Fibroblast of lung (primary cell): ENCODE data around the gene CDHR4. TPM values are rescaled to one million over a fixed set of nuclear protein-coding genes. Genes with fewer than 3 reads are reported as not detected.

Experiments used
- DNase-seq, 2 donors: peaks; one replicate each; pipeline versions ENCODE4 v3.0.0 to v3.0.0-alpha.2; 2010; ENCODE audit warnings: low read depth in 2 of 2
- H2AFZ ChIP-seq: 2 replicates; pipeline ENCODE4 v1.5.1; 2012; ENCODE audit warnings: low read length, control low read depth, inconsistent platforms
- H3K27ac ChIP-seq: 2 replicates; pipeline ENCODE4 v1.5.1; 2011; ENCODE audit warnings: low read length, control low read depth; ENCODE audit not compliant: insufficient read depth
- H3K27me3 ChIP-seq: 2 replicates; pipeline ENCODE4 v1.5.1; 2011; ENCODE audit warnings: mild to moderate bottlenecking, low read length; ENCODE audit not compliant: control insufficient read depth, insufficient read depth
- H3K36me3 ChIP-seq: 2 replicates; pipeline ENCODE4 v1.5.1; 2011; ENCODE audit warnings: low read length; ENCODE audit not compliant: control insufficient read depth, insufficient read depth
- H3K4me1 ChIP-seq: 2 replicates; pipeline ENCODE4 v1.5.1; 2011; ENCODE audit warnings: low read length; ENCODE audit not compliant: control insufficient read depth, insufficient read depth; ENCODE audit errors: extremely low read depth
- H3K4me2 ChIP-seq: 2 replicates; pipeline ENCODE4 v1.5.1; 2011; ENCODE audit warnings: low read length, control low read depth; ENCODE audit not compliant: insufficient read depth; ENCODE audit errors: extremely low read depth
- H3K4me3 ChIP-seq, 4 experiments: fragments of 200-600 bp in 1 of 4; sonication (generic) in 1 of 4; replicated peaks in 1 of 4; 2 replicates each; pipeline ENCODE4 v1.5.1; 2011 to 2016; ENCODE audit warnings: low read length in 4 of 4, low read depth in 3 of 4, mild to moderate bottlenecking in 3 of 4, control low read depth in 2 of 4, inconsistent platforms in 1 of 4, mixed read lengths in 1 of 4; ENCODE audit not compliant: insufficient read depth in 1 of 4; ENCODE audit errors: control extremely low read depth in 1 of 4
- H3K79me2 ChIP-seq: 2 replicates; pipeline ENCODE4 v1.5.1; 2012; ENCODE audit warnings: mild to moderate bottlenecking, low read length, inconsistent platforms; ENCODE audit not compliant: control insufficient read depth, insufficient read depth
- H3K9ac ChIP-seq: 2 replicates; pipeline ENCODE4 v1.5.1; 2011; ENCODE audit warnings: mild to moderate bottlenecking, low read length, control low read depth; ENCODE audit not compliant: insufficient read depth
- H3K9me3 ChIP-seq: 2 replicates; pipeline ENCODE4 v1.5.1; 2012; ENCODE audit warnings: low read depth, low read length; ENCODE audit not compliant: control insufficient read depth, insufficient read depth
- H4K20me1 ChIP-seq: 2 replicates; pipeline ENCODE4 v1.5.1; 2011; ENCODE audit warnings: low read length; ENCODE audit not compliant: control insufficient read depth, insufficient read depth; ENCODE audit errors: extremely low read depth
- EZH2 ChIP-seq: IDR thresholded peaks from 2 replicates; pipeline ENCODE4 v1.5.1; 2012; ENCODE audit warnings: low read length, control low read depth, mild to moderate bottlenecking; ENCODE audit errors: missing control alignments
- polyA plus RNA-seq, 2 donors: library from polyadenylated mRNA; depleted of rRNA in 1 of 2; stranded (reverse) in 1 of 2; unstranded in 1 of 2; fragments of >200 nt; gene quantifications; 2 replicates each; pipeline ENCODE4 v1.2.1, GENCODE V29; 2011 to 2012; ENCODE audit warnings: missing spikeins in 1 of 2
- total RNA-seq: library from RNA; depleted of rRNA; stranded (reverse); fragments of >200 nt; gene quantifications from 2 replicates; pipeline ENCODE4 v1.2.1, GENCODE V29; 2014
- TF ChIP-seq, protein P1 (sequence below), 2 donors: IDR thresholded peaks in 1 of 2; conservative IDR thresholded peaks in 1 of 2; 1 replicate in 1 of 2; 2 replicates in 1 of 2; pipeline ENCODE4 v1.5.1; 2011 to 2012; ENCODE audit warnings: low read length in 2 of 2, control low read depth in 1 of 2, inconsistent platforms in 1 of 2, low read depth in 1 of 2, mild to moderate bottlenecking in 1 of 2

CDHR4 gene
- total and polyA plus RNA-seq, 2 donors (not counting 1 experiment from before 2014, with no cell fraction given): not detected

DNA sequence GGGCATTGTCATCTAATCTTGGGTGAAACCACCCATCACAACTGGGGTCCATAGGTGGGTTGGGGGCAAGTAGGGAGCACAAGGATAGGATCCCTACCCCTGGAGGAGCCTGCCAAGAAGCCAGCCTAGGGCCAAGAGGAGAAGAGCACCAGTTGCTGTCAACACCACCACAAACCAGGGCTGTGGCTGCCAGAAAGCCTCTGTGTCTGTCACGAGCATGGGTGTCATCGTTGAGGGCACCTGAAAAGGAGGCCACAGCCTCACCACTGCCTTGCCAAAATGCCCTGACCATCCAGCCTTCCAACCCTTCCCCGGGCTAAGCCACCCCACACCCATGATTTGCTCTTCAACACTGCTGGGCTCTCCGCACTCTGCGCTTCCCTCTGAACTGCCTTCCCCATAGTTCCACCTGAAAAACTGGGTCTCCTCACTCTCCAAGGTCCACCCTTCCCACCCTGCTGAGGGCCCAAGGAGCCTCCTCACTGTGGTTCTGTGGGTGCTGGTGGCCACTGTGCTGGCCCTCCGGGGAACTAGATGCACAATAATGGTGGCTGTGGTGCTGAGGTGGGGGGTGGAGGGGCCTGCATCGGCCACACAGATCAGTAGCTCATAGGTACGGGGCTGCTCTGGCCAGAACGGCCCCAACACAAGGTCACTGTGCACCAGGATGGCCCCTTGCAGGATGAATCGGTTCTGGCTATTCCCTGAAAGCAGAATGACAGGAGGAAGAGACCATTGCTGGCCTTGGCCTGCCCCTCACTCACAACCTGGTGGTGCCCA lies 7.1 kb downstream of the CDHR4 start:
- no peaks in the 10 kb centered on the region for H3K4me1 ChIP-seq
- H2AFZ ChIP-seq: no peak overlapping the region
- no peak for TF ChIP-seq EZH2
- TF ChIP-seq, protein P1, sequence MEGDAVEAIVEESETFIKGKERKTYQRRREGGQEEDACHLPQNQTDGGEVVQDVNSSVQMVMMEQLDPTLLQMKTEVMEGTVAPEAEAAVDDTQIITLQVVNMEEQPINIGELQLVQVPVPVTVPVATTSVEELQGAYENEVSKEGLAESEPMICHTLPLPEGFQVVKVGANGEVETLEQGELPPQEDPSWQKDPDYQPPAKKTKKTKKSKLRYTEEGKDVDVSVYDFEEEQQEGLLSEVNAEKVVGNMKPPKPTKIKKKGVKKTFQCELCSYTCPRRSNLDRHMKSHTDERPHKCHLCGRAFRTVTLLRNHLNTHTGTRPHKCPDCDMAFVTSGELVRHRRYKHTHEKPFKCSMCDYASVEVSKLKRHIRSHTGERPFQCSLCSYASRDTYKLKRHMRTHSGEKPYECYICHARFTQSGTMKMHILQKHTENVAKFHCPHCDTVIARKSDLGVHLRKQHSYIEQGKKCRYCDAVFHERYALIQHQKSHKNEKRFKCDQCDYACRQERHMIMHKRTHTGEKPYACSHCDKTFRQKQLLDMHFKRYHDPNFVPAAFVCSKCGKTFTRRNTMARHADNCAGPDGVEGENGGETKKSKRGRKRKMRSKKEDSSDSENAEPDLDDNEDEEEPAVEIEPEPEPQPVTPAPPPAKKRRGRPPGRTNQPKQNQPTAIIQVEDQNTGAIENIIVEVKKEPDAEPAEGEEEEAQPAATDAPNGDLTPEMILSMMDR (conservative IDR thresholded peaks at IDR 0.05 in 1 of 2, IDR thresholded peaks at IDR 0.05 in 1 of 2; ENCODE audit: low read depth in 1 of 2, low read length in 2 of 2): no peak
- no peak overlapping the region for H3K4me2 ChIP-seq
- DNase-seq: no peak
- no peaks in the 10 kb centered on the region for H3K27me3 ChIP-seq
- H4K20me1 ChIP-seq: no peaks in the 10 kb centered on the region
- no peak overlapping the region for H3K4me3 ChIP-seq
- H3K9ac ChIP-seq: no peak overlapping the region
- no peaks in the 10 kb centered on the region for H3K9me3 ChIP-seq
- no peaks in the 10 kb centered on the region for H3K79me2 ChIP-seq
- H3K36me3 ChIP-seq: no peaks in the 10 kb centered on the region
- no peak overlapping the region for H3K27ac ChIP-seq

DNA sequence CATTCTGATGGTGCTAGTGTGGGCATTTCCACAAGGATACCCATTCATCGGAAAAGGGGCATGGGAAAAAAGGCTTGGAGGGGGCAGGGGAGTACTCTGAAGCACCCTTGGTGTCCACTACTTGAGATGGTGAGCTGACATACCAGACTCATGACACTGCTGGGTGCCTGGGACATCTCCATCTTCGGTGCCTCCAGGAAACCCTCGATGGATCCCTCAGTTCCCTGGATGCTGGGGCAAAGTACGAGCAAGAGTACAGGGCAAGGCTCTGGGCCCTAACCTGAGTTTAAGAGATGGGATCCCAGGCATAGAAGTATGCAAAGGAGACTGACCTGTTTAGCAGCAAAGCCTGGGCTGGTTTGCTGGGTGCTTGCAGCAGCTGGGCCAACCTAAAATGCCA lies 8.1 kb downstream of the CDHR4 start:
- Histone ChIP-seq H4K20me1 (no peaks in the 10 kb centered on the region), H2AFZ (no peak overlapping the region), H3K27ac (no peak overlapping the region), H3K79me2 (no peaks in the 10 kb centered on the region), H3K27me3 (no peaks in the 10 kb centered on the region), H3K9me3 (no peaks in the 10 kb centered on the region), H3K36me3 (no peaks in the 10 kb centered on the region), H3K4me2 (no peak overlapping the region), H3K9ac (no peak overlapping the region), H3K4me3 (no peak overlapping the region), H3K4me1 (peaks cover 3% of the 10 kb centered on the region)
- no peak for DNase-seq
- no peak for TF ChIP-seq EZH2
- TF ChIP-seq, protein P1 (conservative IDR thresholded peaks at IDR 0.05 in 1 of 2, IDR thresholded peaks at IDR 0.05 in 1 of 2; ENCODE audit: low read depth in 1 of 2, low read length in 2 of 2): no peak

DNA sequence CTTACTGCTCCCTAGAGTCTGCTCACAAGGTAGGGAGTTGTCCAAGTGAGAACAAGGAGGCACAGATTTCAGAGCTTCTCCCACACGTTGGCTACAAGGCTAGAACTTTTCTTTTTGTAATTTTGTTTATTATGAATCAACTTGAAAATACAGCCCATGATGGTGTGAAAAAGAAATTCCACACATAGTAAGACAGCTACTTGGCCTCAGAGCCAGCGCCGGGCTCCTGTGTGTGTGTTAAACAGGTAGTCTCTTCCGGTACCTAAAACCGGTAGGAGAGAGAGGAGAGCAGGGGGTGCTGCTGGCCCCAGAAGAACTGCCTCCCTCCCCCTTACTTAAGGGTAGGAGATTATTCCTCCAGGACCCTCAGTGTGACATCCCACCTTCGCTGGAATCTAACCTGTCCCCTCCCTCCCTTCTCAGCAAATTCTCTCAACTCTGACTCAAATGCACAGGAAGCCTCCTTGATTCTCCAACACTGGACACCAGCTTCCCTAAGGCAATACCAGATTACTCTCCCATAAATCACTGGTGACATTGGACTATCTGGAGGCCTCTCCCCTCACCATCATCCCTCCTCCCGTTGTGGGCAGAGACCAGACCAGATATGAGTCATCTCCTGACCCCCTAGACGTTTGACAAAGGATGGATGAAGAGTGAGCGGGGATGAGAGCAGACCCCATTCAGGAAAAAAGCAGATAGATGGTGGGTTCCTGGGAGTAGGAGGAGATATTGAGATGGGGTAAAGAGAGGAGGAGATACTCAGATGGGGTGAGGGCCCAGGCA lies 8.9 kb downstream of the CDHR4 start:
- H3K4me1 ChIP-seq: peaks cover 3% of the 10 kb centered on the region
- no peaks in the 10 kb centered on the region for H3K9me3 ChIP-seq
- H3K36me3 ChIP-seq: no peaks in the 10 kb centered on the region
- H3K9ac ChIP-seq: no peak overlapping the region
- H3K4me3 ChIP-seq: no peak overlapping the region
- H2AFZ ChIP-seq: no peak overlapping the region
- H3K27me3 ChIP-seq: no peaks in the 10 kb centered on the region
- H3K79me2 ChIP-seq: peaks cover 4% of the 10 kb centered on the region
- H4K20me1 ChIP-seq: no peaks in the 10 kb centered on the region
- TF ChIP-seq, protein P1 (conservative IDR thresholded peaks at IDR 0.05 in 1 of 2, IDR thresholded peaks at IDR 0.05 in 1 of 2; ENCODE audit: low read depth in 1 of 2, low read length in 2 of 2): no peak
- no peak for TF ChIP-seq EZH2
- no peak overlapping the region for H3K27ac ChIP-seq
- no peak overlapping the region for H3K4me2 ChIP-seq
- DNase-seq: peak in 1 of 2 donors; percentile 23
